ENCODE results near the gene BRSK2. TPM values are rescaled to one million over a fixed set of nuclear protein-coding genes. Genes with fewer than 3 reads are reported as not detected.

BRSK2 gene
- total RNA-seq, 1 donor from 2014 or later: 0.75 TPM

DNA sequence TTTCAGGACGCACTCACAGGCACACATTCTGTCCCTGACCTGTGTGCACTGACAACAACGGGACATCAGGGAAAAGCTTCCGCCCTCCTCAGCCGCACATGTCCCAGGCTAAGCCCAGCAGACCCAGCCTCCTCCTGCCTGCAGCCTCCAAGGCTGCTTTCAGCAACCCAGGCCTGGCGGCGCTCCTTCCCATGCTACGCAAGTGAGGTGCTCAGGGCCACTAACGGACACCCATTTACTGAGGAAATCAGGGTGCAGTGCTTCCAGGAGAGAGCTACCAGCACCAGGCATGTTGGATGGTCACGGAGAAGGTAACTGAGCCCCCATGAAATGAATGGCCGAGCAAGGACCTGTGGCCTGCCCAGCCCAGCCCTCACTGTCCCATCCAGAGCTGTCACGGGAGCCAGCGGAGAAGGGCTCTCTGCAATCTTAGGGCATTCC lies 90.0 kb downstream of the BRSK2 start:
- H3K36me3 ChIP-seq (ENCODE audit: control insufficient read depth, insufficient read depth, low read length): peaks cover 4% of the 10 kb centered on the region
- no peaks in the 10 kb centered on the region for H3K27me3 ChIP-seq (ENCODE audit: control insufficient read depth, insufficient read depth, low read length)
- no peak for TF ChIP-seq CTCF (IDR thresholded peaks at IDR 0.05; ENCODE audit: insufficient read depth, low read length, poor library complexity, severe bottlenecking)
- no peak overlapping the region for H3K4me3 ChIP-seq (ENCODE audit: low read depth, low read length)
- DNase-seq (ENCODE audit: low read depth): no peak

DNA sequence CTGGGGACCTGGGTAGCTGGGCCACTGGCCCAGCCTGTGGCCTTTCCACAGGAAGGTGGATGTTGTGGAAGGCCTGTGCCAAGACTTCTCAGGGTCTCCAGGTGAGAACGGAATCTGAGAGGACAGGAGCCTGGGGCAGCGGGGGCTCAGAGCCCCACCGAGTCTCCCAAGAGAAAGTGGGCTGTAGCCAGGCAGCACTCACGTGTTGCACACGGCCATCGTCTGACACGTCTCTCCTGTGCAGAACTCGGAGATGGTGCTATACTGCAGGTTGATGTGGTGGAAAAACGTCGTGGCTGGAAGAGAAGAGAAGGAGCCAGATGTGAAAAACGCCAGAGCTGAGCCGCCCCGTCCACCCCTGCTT lies 90.4 kb downstream of the BRSK2 start:
- Histone ChIP-seq H3K4me3 (ENCODE audit: low read depth, low read length) (no peak overlapping the region), H3K36me3 (ENCODE audit: control insufficient read depth, insufficient read depth, low read length) (peaks cover 4% of the 10 kb centered on the region), H3K27me3 (ENCODE audit: control insufficient read depth, insufficient read depth, low read length) (no peaks in the 10 kb centered on the region)
- no peak for TF ChIP-seq CTCF (IDR thresholded peaks at IDR 0.05; ENCODE audit: insufficient read depth, low read length, poor library complexity, severe bottlenecking)
- DNase-seq (ENCODE audit: low read depth): no peak

- no peak for DNase-seq (ENCODE audit: low read depth)
- Histone ChIP-seq H3K36me3 (ENCODE audit: control insufficient read depth, insufficient read depth, low read length) (peaks cover 4% of the 10 kb centered on the region), H3K27me3 (ENCODE audit: control insufficient read depth, insufficient read depth, low read length) (no peaks in the 10 kb centered on the region), H3K4me3 (ENCODE audit: low read depth, low read length) (no peak overlapping the region)
- TF ChIP-seq CTCF (IDR thresholded peaks at IDR 0.05; ENCODE audit: insufficient read depth, low read length, poor library complexity, severe bottlenecking): no peak
These were observed 91.1 kb downstream of the BRSK2 start for GRCh38 chr11:1480555-1481482.

- H3K4me3 ChIP-seq (ENCODE audit: low read depth, low read length): no peak overlapping the region
- peaks cover 4% of the 10 kb centered on the region for H3K36me3 ChIP-seq (ENCODE audit: control insufficient read depth, insufficient read depth, low read length)
- TF ChIP-seq CTCF (IDR thresholded peaks at IDR 0.05; ENCODE audit: insufficient read depth, low read length, poor library complexity, severe bottlenecking): no peak
- no peak for DNase-seq (ENCODE audit: low read depth)
- no peaks in the 10 kb centered on the region for H3K27me3 ChIP-seq (ENCODE audit: control insufficient read depth, insufficient read depth, low read length)
These were observed 91.7 kb downstream of the BRSK2 start for GRCh38 chr11:1481483-1481825.

- H3K27me3 ChIP-seq (ENCODE audit: control insufficient read depth, insufficient read depth, low read length): no peaks in the 10 kb centered on the region
- H3K36me3 ChIP-seq (ENCODE audit: control insufficient read depth, insufficient read depth, low read length): peaks cover 4% of the 10 kb centered on the region
- no peak overlapping the region for H3K4me3 ChIP-seq (ENCODE audit: low read depth, low read length)
- TF ChIP-seq CTCF (IDR thresholded peaks at IDR 0.05; ENCODE audit: insufficient read depth, low read length, poor library complexity, severe bottlenecking): no peak
- DNase-seq (ENCODE audit: low read depth): no peak
These were observed 92.2 kb downstream of the BRSK2 start for GRCh38 chr11:1481861-1482441.
